ENCODE data around the gene RNPEPL1.

- no peak for TF ChIP-seq POLR2AphosphoS5 (IDR thresholded peaks at IDR 0.05)
- TF ChIP-seq CTCF (IDR thresholded peaks at IDR 0.05): no peak
- no peak for TF ChIP-seq POLR2A (IDR thresholded peaks at IDR 0.05)
Measured at GRCh38 chr2:240555541-240556250, 12.6 kb upstream of the RNPEPL1 start.

All from breast epithelium (tissue), 3 donors.